ENCODE measurements around the gene TRIM54.
"Not testable (repeated sequence)": the region's sequence is repeated elsewhere in the genome, so short reads cannot be mapped to it uniquely, and the experiment has no call there.

TRIM54 gene

DNA sequence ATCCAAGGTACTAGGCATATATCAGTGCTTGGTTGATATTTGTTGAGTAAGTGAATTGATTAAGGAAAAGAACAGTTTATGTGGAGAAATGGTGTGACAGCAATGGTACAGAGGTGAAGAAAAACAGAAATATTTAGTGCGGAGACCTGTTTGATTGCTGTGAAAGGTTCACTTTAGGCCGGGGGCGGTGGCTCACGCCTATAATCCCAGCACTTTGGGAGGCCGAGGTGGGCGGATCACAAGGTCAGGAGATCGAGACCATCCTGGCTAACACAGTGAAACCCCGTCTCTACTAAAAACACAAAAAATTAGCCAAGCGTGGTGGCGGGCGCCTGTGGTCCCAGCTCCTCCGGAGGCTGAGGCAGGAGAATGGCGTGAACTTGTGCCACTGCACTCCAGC is 13.9 kb upstream of the TRIM54 start:
- H3K4me3 ChIP-seq (ENCODE audit: low read depth, low read length); H2AFZ ChIP-seq (ENCODE audit: low read length, unreplicated experiment); H3K79me2 ChIP-seq (ENCODE audit: control insufficient read depth, insufficient read depth, low read length, unreplicated experiment); H3K36me3 ChIP-seq (ENCODE audit: insufficient read depth, low read length); H3K4me1 ChIP-seq (ENCODE audit: control insufficient read depth, insufficient read depth, low read length, unreplicated experiment); H3K27ac ChIP-seq (ENCODE audit: low read depth, low read length): not testable (repeated sequence)
- peaks cover 49% of the 10 kb centered on the region for H3K27me3 ChIP-seq (ENCODE audit: insufficient read depth, low read length)

DNA sequence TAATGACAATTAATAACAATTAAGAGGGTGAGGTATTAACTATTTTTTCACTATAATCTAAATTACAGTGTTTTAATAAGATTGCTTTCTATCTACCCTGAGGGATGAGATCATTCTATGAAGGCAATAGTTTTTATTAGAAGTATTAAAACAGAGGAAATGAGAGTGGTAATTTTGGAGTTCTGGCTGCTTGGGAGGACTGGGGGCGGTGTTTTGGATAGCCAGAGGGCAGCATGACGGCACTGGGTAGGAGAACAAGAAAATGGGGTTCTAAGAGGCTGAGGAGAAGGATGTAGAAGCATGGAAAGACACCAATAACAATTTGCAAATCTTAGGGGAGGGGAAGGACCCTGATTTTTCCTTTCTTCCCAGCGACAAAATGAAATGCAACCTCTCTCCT is 12.1 kb upstream of the TRIM54 start:
- Histone ChIP-seq H3K4me1 (ENCODE audit: control insufficient read depth, insufficient read depth, low read length, unreplicated experiment) (no peaks in the 10 kb centered on the region), H3K27me3 (ENCODE audit: insufficient read depth, low read length) (peaks cover 34% of the 10 kb centered on the region), H2AFZ (ENCODE audit: low read length, unreplicated experiment) (no peak overlapping the region), H3K27ac (ENCODE audit: low read depth, low read length) (no peak overlapping the region), H3K79me2 (ENCODE audit: control insufficient read depth, insufficient read depth, low read length, unreplicated experiment) (no peaks in the 10 kb centered on the region), H3K4me3 (ENCODE audit: low read depth, low read length) (no peak overlapping the region), H3K36me3 (ENCODE audit: insufficient read depth, low read length) (no peaks in the 10 kb centered on the region)

DNA sequence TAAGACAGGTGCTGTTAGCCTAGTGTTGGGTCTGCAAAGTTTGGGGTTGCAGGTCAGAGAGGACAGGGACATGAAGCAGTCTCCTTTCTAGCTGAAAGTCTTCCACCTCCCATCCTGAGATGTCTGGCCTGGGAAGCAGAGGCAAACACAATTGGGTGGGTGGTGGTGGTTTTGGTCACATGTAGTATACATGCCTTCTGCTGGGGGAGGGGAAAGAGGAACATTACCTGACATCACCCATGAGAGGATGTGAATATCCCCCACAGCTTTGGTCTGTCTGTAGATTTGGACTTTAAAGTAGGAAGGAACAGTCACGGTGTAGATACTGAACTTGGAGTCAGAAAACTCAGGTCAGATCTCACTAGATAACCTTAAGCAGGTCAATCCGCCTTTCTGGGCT is 11.6 kb upstream of the TRIM54 start:
- no peaks in the 10 kb centered on the region for H3K79me2 ChIP-seq (ENCODE audit: control insufficient read depth, insufficient read depth, low read length, unreplicated experiment)
- no peak overlapping the region for H3K4me3 ChIP-seq (ENCODE audit: low read depth, low read length)
- H3K36me3 ChIP-seq (ENCODE audit: insufficient read depth, low read length): no peaks in the 10 kb centered on the region
- H3K27ac ChIP-seq (ENCODE audit: low read depth, low read length): no peak overlapping the region
- H2AFZ ChIP-seq (ENCODE audit: low read length, unreplicated experiment): no peak overlapping the region
- no peaks in the 10 kb centered on the region for H3K4me1 ChIP-seq (ENCODE audit: control insufficient read depth, insufficient read depth, low read length, unreplicated experiment)
- peaks cover 28% of the 10 kb centered on the region for H3K27me3 ChIP-seq (ENCODE audit: insufficient read depth, low read length)

DNA sequence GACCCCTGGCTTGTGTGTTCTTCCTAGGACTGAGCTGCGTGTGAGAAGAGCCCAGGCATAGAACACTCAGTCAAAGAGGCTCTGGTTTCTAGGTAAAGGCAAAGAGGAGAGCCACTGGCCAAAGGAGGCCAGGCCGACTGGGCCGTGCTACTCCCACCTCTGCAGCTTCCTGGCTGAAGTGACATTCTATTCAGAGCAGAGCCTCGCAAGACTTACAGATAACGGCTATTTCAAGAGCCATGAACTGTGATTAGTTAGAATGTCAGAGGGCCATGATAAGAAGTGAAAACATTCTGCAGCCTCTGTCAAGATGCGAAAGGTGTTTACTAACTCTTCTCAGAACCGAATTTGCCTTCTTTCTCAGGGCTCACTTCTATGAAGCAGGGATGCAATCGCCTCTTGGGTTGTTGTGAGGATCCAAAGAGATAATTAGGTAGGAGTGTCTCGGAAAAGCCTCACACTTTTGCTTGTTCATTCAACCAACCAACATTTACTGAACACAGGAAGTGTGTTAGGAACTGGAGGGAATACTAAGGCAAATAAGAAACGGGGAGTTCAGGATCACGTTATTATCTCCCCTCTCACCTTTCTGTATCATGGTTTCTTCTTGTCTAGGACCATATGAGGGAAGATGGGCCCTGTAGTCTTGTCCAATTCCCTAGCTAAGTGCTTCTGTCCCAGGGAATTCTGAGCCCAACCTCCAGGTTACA is 10.4 kb upstream of the TRIM54 start:
- H3K27me3 ChIP-seq (ENCODE audit: insufficient read depth, low read length): peaks cover 21% of the 10 kb centered on the region
- no peaks in the 10 kb centered on the region for H3K79me2 ChIP-seq (ENCODE audit: control insufficient read depth, insufficient read depth, low read length, unreplicated experiment)
- H3K36me3 ChIP-seq (ENCODE audit: insufficient read depth, low read length): no peaks in the 10 kb centered on the region
- no peak overlapping the region for H3K27ac ChIP-seq (ENCODE audit: low read depth, low read length)
- H2AFZ ChIP-seq (ENCODE audit: low read length, unreplicated experiment): no peak overlapping the region
- no peaks in the 10 kb centered on the region for H3K4me1 ChIP-seq (ENCODE audit: control insufficient read depth, insufficient read depth, low read length, unreplicated experiment)
- H3K4me3 ChIP-seq (ENCODE audit: low read depth, low read length): no peak overlapping the region

DNA sequence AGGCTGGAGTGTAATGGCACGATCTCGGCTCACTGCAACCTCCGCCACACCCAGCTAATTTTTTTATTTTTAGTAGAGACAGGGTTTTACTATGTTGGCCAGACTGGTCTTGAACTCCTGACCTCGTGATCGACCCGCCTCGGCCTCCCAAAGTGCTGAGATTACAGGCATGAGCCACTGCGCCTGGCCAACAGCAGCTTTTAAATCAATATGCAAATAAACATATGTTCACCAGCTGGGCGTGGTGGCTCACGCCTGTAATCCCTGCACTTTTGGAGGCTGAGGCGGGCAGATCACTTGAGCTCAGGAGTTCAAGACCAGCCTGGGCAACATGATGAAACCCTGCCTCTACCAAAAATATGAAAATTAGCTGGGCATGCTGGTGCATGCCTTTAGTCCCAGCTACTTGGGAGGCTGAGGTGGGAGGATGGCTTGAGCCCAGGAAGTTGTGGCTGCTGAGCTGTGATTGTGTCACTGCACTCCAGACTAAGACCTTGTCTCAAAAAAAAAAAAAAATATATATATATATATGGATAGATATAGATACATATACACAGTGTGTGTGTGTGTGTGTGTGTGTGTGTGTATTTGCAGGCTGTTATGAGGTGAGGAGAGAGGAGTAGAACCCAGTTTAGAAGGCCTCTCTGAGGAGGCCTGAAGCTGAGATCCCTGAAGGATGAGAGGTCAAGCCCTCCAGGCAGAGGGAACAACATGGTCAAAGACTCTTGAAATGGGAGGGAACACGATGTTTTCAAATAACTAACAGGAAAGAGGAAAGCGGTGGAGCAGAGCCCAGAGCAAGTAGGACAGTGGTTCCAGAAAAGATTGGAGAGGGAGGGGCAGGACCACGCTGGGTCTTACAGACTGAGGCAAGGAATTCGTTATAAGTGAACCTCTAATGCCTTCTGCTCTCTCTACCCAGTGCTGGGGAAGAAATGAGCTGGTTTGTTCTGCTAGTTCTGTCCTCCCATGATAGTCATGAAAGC is 9.4 kb upstream of the TRIM54 start:
- H3K27me3 ChIP-seq (ENCODE audit: insufficient read depth, low read length): peaks cover 26% of the 10 kb centered on the region
- not testable (repeated sequence) for H3K4me1 ChIP-seq (ENCODE audit: control insufficient read depth, insufficient read depth, low read length, unreplicated experiment); H3K27ac ChIP-seq (ENCODE audit: low read depth, low read length); H3K4me3 ChIP-seq (ENCODE audit: low read depth, low read length); H3K36me3 ChIP-seq (ENCODE audit: insufficient read depth, low read length); H3K79me2 ChIP-seq (ENCODE audit: control insufficient read depth, insufficient read depth, low read length, unreplicated experiment); H2AFZ ChIP-seq (ENCODE audit: low read length, unreplicated experiment)

DNA sequence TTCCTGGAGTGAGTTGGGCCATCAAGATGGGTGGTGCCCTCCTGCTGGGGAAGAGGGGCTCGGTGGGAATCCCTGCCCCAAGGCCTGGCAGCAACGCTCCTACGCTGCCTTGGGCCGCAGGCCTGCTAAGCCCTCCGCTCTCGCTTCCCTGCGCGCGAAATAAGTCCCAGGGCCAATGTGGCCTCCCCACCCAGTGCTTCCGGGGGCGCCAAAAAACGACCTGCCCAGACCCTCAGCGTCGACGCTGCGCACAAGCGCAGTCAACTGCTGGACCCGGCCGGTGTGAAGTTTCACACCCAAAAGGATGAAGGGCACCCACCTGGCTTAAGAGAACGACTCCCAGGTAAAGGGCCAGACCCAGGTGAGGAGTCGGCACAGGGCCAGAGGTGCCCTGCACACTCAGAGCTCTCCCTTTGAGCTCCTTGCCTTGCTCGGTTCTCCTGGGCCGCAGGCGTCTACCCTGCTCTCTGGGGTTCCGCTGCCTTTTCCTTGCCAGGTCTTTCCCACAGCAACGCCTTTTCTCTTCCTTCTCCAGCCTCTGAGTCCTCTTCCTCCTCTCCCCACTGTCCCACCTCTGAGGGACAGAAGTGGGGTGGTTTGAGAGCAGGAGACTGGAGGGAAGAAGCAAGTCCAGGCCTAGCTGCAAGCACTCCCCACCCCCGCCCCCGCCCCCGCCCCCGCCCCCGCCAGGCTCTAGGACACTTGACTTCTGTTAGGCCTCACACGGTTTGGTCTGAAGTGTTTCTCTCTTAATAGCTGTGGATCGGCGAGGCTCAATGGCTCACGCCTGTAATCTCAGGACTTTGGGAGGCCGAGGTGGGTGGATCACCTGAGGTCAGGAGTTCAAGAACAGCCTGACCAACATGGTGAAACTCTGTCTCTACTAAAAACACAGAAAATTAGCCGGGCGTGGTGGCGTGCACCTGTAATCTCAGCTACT is 6.7 kb upstream of the TRIM54 start, which contains the start of gene DNAJC5G:
Gene DNAJC5G, plus strand, starts transcription at position 223 of the 940 bp plus-strand sequence. CDS start 1,296 bp downstream, outside the sequence.
- no peak within 1 kb of the TSS for H3K27ac ChIP-seq (ENCODE audit: low read depth, low read length)
- no peaks in the 10 kb centered on the region for H3K36me3 ChIP-seq (ENCODE audit: insufficient read depth, low read length)
- no peak within 1 kb of the TSS for H3K4me3 ChIP-seq (ENCODE audit: low read depth, low read length)
- no peak within 1 kb of the TSS for H2AFZ ChIP-seq (ENCODE audit: low read length, unreplicated experiment)
- H3K4me1 ChIP-seq (ENCODE audit: control insufficient read depth, insufficient read depth, low read length, unreplicated experiment): peaks cover 5% of the 10 kb centered on the region
- H3K27me3 ChIP-seq (ENCODE audit: insufficient read depth, low read length): peaks cover 11% of the 10 kb centered on the region
- H3K79me2 ChIP-seq (ENCODE audit: control insufficient read depth, insufficient read depth, low read length, unreplicated experiment): no peaks in the 10 kb centered on the region

DNA sequence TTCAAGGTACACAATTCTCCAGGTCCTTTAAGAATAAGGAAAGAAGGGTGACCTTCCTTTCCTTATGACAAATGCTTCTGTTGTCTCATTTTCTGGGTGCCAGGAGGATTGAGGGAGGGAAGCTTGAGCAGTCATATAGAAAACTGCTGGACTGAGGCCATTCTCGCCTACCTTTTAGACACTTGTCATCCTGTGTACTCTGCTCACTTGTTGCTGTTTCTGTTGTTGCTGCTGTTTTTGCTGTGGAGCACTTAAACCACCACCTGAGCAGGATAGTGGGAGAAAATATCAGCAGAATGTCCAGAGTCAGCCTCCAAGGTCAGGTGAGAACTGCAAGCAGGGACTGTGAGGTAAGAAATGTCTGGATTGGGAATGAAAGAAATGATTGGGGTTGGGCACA is 4.2 kb upstream of the TRIM54 start:
- Histone ChIP-seq H3K4me1 (ENCODE audit: control insufficient read depth, insufficient read depth, low read length, unreplicated experiment) (peaks cover 30% of the 10 kb centered on the region), H3K4me3 (ENCODE audit: low read depth, low read length) (no peak overlapping the region), H3K27me3 (ENCODE audit: insufficient read depth, low read length) (peaks cover 11% of the 10 kb centered on the region), H2AFZ (ENCODE audit: low read length, unreplicated experiment) (no peak overlapping the region), H3K27ac (ENCODE audit: low read depth, low read length) (no peak overlapping the region), H3K79me2 (ENCODE audit: control insufficient read depth, insufficient read depth, low read length, unreplicated experiment) (no peaks in the 10 kb centered on the region), H3K36me3 (ENCODE audit: insufficient read depth, low read length) (no peaks in the 10 kb centered on the region)

DNA sequence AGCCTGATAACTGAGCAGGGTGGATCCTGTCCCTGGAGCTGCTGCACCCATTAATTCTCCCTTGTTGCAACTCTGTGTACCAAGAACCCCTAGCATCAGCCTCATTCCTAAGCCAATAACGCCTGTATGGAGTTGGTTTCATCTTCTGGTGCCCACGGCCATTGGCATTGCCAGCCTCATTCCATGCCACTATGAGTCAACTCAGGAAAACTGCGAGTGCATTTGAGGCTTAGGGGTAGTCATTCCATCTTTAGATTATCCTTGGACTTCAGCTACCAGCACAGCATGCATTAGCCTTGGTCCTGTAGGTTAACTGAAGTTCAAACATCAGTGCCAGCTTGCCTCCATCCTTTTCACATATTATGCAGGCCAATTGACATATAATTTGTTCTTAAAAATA is 1.4 kb upstream of the TRIM54 start:
- no peak overlapping the region for H2AFZ ChIP-seq (ENCODE audit: low read length, unreplicated experiment)
- peaks cover 32% of the 10 kb centered on the region for H3K4me1 ChIP-seq (ENCODE audit: control insufficient read depth, insufficient read depth, low read length, unreplicated experiment)
- H3K36me3 ChIP-seq (ENCODE audit: insufficient read depth, low read length): no peaks in the 10 kb centered on the region
- H3K79me2 ChIP-seq (ENCODE audit: control insufficient read depth, insufficient read depth, low read length, unreplicated experiment): no peaks in the 10 kb centered on the region
- no peak overlapping the region for H3K4me3 ChIP-seq (ENCODE audit: low read depth, low read length)
- peaks cover 13% of the 10 kb centered on the region for H3K27me3 ChIP-seq (ENCODE audit: insufficient read depth, low read length)
- no peak overlapping the region for H3K27ac ChIP-seq (ENCODE audit: low read depth, low read length)

DNA sequence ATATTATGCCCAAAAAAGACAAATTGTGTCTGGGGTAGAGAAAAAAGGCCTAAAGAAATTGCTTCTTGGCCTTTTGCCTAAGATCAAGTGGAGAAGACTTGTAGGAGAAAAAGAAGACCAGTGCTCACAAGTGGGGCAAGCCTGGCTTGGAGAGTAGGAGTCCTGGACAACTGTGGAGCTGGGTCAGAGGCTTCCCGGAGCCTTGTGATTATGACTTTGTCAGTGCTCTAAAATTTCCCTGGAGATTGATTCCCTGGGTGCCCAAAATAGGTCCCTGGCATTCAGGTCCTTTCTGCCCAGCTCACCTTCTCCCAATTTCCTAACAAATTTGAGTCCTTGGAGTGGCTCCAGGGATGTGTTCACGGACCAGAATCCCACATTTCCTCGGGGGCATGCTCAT is 787 bp upstream of the TRIM54 start:
- peaks cover 13% of the 10 kb centered on the region for H3K27me3 ChIP-seq (ENCODE audit: insufficient read depth, low read length)
- H3K4me1 ChIP-seq (ENCODE audit: control insufficient read depth, insufficient read depth, low read length, unreplicated experiment): peaks cover 32% of the 10 kb centered on the region
- no peak overlapping the region for H3K27ac ChIP-seq (ENCODE audit: low read depth, low read length)
- no peaks in the 10 kb centered on the region for H3K79me2 ChIP-seq (ENCODE audit: control insufficient read depth, insufficient read depth, low read length, unreplicated experiment)
- H3K4me3 ChIP-seq (ENCODE audit: low read depth, low read length): no peak overlapping the region
- no peaks in the 10 kb centered on the region for H3K36me3 ChIP-seq (ENCODE audit: insufficient read depth, low read length)
- H2AFZ ChIP-seq (ENCODE audit: low read length, unreplicated experiment): no peak overlapping the region

DNA sequence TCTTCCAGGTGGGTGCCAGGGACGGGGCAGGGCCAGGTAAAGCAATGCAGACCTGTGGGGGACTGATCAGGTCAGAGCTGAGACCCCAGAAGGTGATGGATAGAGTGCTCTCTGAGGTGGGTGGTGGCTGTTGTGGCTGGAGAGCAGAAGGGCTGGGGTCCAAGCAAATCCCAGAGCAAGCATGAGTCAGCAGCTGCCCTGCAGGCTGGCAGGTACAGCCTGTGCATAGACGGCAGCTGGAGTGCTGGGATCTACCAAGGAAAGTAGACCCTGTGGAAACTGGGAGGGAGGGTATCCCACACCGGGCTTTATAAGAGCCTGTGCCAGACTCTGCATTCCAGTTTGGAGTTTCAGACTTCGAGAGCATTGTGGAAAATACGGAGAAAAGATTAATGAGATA is 663 bp downstream of the TRIM54 start:
- H3K4me3 ChIP-seq (ENCODE audit: low read depth, low read length): no peak overlapping the region
- no peaks in the 10 kb centered on the region for H3K79me2 ChIP-seq (ENCODE audit: control insufficient read depth, insufficient read depth, low read length, unreplicated experiment)
- no peak overlapping the region for H2AFZ ChIP-seq (ENCODE audit: low read length, unreplicated experiment)
- peaks cover 8% of the 10 kb centered on the region for H3K27me3 ChIP-seq (ENCODE audit: insufficient read depth, low read length)
- peaks cover 32% of the 10 kb centered on the region for H3K4me1 ChIP-seq (ENCODE audit: control insufficient read depth, insufficient read depth, low read length, unreplicated experiment)
- H3K36me3 ChIP-seq (ENCODE audit: insufficient read depth, low read length): no peaks in the 10 kb centered on the region
- no peak overlapping the region for H3K27ac ChIP-seq (ENCODE audit: low read depth, low read length)
